CD4-positive, alpha-beta T cell treated with Interleukin-1 beta for 1 hour (primary cell): ENCODE data around the gene PRR19.

Source experiments
- DNase-seq, 2 donors: peaks; one replicate each; pipeline ENCODE4 v3.0.0-alpha.2; 2020 to 2022

PRR19 gene

GRCh38 chr19:42297039-42297438 lies 4.9 kb upstream of the PRR19 start:
- no peak for DNase-seq

GRCh38 chr19:42303101-42303464 lies 1.2 kb downstream of the PRR19 start:
- no peak for DNase-seq

- no peak for DNase-seq
Measured at GRCh38 chr19:42303876-42304275, 1.9 kb downstream of the PRR19 start.

GRCh38 chr19:42306646-42307045 lies 4.7 kb downstream of the PRR19 start:
- DNase-seq: peak in 1 of 2 donors; percentile 37

GRCh38 chr19:42309686-42310085 lies 7.8 kb downstream of the PRR19 start:
- DNase-seq: no peak

- no peak for DNase-seq
Measured at GRCh38 chr19:42311657-42312056, 9.7 kb downstream of the PRR19 start.

- no peak for DNase-seq
Measured at GRCh38 chr19:42312370-42312769, 10.4 kb downstream of the PRR19 start.

- DNase-seq: peak; percentile 33 to 42
Measured at GRCh38 chr19:42313096-42313839, 11.3 kb downstream of the PRR19 start, which contains the start of gene TMEM145. TSS of gene TMEM145 (plus strand) at chr19:42313309. CDS start at chr19:42313377, 68 bp downstream.

GRCh38 chr19:42313840-42314755 lies 12.2 kb downstream of the PRR19 start:
- DNase-seq: no peak

GRCh38 chr19:42315024-42315423 lies 13.1 kb downstream of the PRR19 start:
- no peak for DNase-seq

- peak in 1 of 2 donors; percentile 15 for DNase-seq
Measured at GRCh38 chr19:42316223-42317211, 14.6 kb downstream of the PRR19 start.

GRCh38 chr19:42317535-42317934 lies 15.6 kb downstream of the PRR19 start:
- no peak for DNase-seq

- no peak for DNase-seq
Measured at GRCh38 chr19:42322305-42322704, 20.4 kb downstream of the PRR19 start.

- DNase-seq: no peak
Measured at GRCh38 chr19:42323473-42323851, 21.5 kb downstream of the PRR19 start.

GRCh38 chr19:42323852-42324654 lies 22.1 kb downstream of the PRR19 start:
- peak; percentile 21 to 24 for DNase-seq

GRCh38 chr19:42324655-42325307 lies 22.8 kb downstream of the PRR19 start:
- no peak for DNase-seq

GRCh38 chr19:42325308-42325895 lies 23.5 kb downstream of the PRR19 start, which contains the start of gene MEGF8:
TSS of gene MEGF8 (plus strand) at chr19:42325635. CDS start at chr19:42326244, 609 bp downstream.
- DNase-seq: peak; percentile 99

GRCh38 chr19:42325896-42326771 lies 24.2 kb downstream of the PRR19 start:
- no peak for DNase-seq

GRCh38 chr19:42326969-42327368 lies 25.0 kb downstream of the PRR19 start:
- no peak for DNase-seq

- no peak for DNase-seq
Measured at GRCh38 chr19:42327381-42327780, 25.4 kb downstream of the PRR19 start.
